Retina (tissue), 1 donor: Measurements from ENCODE around the gene IGFLR1.

Experiments
- DNase-seq: peaks from one replicate; pipeline ENCODE4 v3.0.0-alpha.2; 2016

The IGFLR1 gene

DNA sequence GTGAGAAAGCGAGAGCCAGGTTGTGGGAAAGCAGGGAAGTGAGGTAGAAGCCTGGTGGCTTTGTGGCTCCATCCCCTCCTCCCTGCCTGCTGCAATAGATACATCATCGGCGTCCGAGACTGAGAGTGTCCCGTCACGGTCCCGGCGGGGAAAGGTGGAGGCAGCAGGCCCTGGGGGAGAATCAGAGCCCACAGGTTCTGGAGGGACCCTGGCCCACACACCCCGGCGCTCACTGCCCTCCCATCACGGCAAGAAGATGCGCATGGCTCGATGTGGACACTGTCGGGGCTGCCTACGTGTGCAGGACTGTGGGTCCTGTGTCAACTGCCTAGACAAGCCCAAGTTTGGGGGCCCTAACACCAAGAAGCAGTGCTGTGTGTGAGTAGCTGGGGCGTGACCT is 19.4 kb downstream of the IGFLR1 start:
- no peak for DNase-seq

DNA sequence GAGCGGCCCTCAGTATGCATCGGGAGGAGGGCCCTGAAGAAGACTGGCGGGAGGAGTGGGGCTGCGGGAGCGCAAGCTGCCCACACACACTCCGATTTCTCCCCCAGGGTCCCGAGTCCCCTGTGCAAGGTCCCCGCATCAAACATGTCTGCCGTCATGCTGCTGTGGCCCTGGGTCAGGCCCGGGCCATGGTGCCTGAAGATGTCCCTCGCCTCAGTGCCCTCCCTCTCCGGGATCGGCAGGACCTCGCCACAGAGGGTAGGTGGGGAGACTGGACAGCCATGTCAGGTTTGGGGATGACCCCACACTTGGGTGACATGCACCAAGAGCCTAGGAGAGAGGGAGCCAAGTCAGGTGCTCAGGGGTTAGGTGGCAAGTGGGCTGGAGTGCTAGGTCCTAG is 19.8 kb downstream of the IGFLR1 start:
- no peak for DNase-seq

DNA sequence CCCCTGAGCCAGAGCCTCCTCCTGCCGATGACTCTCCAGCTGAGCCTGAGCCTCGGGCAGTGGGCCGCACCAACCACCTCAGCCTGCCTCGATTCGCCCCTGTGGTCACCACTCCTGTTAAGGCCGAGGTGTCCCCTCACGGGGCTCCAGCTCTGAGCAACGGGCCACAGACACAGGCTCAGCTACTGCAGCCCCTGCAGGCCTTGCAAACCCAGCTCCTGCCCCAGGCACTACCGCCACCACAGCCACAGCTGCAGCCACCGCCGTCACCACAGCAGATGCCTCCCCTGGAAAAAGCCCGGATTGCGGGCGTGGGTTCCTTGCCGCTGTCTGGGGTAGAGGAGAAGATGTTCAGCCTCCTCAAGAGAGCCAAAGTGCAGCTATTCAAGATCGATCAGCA is 20.9 kb downstream of the IGFLR1 start:
- DNase-seq = no peak

DNA sequence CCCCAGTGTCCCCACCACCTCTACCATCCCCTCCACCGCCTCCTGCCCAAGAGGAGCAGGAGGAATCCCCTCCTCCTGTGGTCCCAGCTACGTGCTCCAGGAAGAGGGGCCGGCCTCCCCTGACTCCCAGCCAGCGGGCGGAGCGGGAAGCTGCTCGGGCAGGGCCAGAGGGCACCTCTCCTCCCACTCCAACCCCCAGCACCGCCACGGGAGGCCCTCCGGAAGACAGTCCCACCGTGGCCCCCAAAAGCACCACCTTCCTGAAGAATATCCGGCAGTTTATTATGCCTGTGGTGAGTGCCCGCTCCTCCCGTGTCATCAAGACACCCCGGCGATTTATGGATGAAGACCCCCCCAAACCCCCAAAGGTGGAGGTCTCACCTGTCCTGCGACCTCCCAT is 21.6 kb downstream of the IGFLR1 start:
- DNase-seq = no peak

DNA sequence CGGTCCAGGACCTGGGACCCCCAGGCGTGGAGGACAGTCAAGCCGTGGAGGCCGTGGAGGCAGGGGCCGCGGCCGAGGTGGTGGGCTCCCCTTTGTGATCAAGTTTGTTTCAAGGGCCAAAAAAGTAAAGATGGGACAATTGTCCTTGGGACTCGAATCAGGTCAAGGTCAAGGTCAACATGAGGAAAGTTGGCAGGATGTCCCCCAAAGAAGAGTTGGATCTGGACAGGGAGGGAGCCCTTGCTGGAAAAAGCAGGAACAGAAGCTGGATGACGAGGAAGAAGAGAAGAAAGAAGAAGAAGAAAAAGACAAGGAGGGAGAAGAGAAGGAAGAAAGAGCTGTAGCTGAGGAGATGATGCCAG is 22.1 kb downstream of the IGFLR1 start:
- no peak for DNase-seq

DNA sequence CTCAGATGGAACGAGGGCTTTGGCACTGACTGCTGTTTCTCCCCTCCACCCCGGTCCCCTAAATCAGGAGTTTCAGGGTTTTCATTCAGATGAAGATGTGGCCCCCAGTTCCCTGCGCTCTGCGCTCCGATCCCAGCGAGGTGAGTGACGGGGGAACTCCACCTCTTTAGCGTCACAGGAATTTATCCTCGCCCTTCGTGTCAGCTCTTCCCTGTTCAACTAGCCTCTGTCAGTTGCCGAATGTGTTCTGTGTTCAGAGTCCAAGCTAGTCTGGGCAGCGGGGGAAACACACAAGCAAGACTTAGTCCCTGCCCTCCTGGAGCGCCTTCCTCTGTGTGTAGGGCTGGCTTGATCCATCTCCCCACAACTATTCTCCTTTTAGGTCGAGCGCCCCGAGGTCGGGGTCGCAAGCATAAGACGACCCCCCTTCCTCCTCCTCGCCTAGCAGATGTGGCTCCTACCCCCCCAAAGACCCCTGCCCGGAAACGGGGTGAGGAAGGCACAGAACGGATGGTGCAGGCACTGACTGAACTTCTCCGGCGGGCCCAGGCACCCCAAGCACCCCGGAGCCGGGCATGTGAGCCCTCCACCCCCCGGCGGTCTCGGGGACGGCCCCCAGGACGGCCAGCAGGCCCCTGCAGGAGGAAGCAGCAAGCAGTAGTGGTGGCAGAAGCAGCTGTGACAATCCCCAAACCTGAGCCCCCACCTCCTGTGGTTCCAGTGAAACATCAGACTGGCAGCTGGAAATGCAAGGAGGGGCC is 22.7 kb downstream of the IGFLR1 start:
- no peak for DNase-seq

DNA sequence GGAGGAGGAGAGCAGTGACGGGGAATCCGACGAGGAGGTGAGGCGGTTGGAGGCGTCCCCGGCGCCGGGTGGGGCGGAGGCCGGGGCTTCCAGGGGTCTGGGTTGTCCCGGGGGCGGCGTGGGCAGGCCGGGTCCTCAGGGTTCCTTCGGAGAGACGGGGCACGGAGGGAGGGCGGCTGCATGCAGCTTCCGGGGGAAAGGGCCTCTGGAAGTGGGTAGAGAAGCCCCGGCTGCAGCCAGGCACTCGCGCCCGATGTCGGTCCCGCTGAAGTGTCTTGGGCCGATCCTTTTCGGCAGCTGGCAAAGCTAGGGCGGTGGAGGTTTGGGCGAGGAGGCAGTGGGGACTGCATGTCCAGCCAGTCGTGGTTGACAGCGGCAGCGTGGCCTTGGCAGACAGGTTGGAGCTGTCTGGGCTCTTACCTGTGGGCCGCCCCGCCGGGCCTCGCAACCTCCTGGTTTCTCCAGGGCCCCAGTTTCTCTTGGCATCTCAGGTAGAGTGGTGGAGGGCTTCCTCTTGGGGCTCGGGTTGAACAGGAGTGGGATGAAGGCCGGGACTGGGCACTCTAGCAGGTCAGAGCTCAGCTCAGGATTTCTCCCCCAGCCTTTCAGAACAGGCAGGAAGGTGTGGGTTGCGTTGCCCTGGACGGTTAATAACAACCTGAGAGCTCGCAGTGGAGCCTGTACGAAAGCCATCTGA is 23.8 kb downstream of the IGFLR1 start:
- peak; percentile 40 for DNase-seq

DNA sequence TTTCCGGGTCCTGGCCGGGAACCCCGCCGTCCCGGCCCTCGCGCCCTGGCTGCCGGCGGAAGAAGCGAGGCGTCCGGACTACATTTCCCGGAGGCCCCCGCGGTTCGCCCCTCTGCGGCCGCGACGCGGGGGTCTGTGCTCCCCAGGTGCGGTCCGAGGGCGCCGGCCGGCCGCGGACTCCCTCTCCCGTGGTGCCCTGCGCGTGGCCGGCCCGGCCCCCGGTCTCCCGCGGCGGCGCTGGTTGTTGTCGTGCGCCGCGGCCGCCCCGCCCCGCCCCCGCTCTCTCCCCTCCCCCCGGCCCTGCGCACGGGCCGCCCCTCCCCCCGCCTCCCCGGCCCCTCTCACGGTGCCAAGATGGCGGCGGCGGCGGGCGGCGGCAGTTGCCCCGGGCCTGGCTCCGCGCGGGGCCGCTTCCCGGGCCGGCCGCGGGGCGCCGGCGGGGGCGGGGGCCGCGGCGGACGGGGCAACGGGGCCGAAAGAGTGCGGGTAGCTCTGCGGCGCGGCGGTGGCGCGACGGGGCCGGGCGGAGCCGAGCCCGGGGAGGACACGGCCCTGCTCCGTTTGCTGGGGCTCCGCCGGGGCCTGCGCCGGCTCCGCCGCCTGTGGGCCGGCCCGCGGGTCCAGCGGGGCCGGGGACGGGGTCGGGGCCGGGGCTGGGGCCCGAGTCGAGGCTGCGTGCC is 24.4 kb downstream of the IGFLR1 start, which contains the start of gene KMT2B:
Gene KMT2B (plus strand): TSS at position 339 of the 680 bp plus-strand sequence. CDS start 16 bp downstream, at position 355.
- DNase-seq = no peak

DNA sequence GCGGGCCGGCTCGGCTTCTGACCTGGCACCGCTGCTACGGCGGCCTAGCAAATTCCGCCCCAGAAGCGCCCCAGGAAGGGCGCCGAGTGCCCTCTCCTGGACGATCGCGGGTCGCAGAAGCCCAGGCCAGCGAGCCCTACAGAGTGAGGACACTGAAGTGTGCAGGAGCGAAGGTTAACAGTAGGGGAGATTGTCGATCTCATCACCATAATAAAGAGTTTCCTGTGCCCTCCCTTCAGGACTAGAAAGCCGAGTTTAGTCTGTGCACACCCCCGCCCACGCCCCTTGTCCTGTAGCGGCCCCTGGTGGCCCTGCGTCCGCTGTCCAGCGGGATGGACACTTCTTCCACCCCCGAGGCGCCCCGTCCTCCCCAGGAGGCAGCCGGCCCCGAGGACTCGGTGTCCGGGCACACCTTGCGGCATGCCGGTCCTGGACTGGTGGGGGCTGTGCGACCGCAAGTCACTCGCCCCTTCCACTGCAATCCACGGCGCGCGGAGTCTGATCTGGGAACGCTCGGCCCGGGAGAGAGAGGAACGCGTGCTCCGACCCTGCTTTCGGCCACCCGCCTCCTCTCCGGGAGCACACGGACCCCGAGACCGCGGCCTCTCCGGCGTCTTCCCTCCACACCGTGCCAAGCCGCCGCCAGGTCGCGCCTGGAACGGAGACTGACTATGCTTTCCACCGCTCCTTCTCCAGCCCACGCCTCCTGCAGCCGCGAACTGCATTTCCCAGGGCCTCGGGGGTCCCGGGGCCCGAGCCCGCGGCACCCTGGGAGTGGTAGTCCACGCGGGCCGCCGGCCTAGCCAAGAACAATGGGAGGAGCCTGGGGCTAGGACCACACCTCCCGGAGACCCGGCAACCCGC is 25.2 kb downstream of the IGFLR1 start:
- DNase-seq = peak; percentile 99

DNA sequence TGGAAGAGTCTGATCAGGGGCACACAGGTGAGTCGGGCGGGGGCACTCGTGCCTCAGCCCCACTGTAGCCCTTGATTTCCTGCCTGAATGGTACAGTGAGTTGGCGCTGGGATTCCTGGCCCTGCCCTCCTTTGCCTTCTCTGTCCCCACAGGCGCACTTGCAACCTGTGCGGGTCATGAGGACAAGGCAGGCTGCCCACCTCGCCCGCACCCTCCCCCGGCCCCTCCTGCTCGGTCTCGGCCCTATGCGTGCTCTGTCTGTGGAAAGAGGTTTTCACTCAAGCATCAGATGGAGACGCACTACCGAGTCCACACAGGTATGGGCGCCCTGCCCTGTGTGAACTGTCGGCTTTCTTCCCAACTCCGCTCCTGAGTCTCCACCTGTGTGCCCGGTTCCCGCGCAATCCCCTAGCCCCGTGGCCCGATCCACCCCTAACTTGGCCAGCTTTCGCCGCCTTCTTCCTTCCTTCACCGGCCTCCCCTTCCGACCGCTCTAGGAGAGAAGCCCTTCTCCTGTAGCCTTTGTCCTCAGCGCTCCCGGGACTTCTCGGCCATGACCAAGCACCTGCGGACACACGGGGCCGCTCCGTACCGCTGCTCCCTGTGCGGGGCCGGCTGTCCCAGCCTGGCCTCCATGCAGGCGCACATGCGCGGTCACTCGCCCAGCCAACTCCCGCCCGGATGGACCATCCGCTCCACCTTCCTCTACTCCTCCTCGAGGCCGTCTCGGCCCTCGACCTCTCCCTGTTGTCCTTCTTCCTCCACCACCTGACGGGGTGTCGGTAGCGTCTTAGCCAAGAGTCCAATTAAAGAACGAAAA is 26.1 kb downstream of the IGFLR1 start:
- no peak for DNase-seq

DNA sequence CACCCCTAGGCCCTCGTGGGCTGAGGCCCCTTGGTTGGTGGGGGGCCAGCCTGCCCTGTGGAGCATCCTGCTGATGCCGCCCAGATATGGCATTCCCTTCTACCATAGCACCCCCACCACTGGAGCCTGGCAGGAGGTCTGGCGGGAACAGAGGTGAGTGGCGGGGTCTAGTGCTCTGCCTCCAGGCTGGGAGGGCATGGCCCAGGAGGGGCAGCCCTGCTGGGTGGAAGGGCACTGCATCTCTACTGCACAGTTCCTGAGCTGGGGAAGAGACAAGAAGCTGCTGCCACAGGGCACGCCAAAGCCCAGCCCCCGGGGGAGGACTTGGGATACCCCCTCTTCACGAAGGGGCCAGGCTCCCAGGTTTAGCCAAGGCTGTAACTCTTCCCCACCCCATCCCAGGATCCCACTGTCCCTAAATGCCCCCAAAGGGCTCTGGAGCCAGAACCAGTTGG is 26.9 kb downstream of the IGFLR1 start:
- no peak for DNase-seq

DNA sequence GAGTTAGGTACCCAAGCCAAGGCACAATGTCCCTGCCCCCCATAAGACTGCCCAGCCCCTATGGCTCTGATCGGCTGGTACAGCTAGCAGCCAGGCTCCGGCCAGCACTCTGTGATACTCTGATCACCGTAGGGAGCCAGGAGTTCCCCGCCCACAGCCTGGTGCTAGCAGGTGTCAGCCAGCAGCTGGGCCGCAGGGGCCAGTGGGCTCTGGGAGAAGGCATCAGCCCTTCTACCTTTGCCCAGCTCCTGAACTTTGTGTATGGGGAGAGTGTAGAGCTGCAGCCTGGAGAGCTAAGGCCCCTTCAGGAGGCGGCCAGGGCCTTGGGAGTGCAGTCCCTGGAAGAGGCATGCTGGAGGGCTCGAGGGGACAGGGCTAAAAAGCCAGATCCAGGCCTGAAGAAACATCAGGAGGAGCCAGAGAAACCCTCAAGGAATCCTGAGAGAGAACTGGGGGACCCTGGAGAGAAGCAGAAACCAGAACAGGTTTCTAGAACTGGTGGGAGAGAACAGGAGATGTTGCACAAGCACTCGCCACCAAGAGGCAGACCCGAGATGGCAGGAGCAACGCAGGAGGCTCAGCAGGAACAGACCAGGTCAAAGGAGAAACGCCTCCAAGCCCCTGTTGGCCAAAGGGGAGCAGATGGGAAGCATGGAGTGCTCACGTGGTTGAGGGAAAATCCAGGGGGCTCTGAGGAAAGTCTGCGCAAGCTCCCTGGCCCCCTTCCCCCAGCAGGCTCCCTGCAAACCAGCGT is 27.5 kb downstream of the IGFLR1 start:
- DNase-seq = no peak

DNA sequence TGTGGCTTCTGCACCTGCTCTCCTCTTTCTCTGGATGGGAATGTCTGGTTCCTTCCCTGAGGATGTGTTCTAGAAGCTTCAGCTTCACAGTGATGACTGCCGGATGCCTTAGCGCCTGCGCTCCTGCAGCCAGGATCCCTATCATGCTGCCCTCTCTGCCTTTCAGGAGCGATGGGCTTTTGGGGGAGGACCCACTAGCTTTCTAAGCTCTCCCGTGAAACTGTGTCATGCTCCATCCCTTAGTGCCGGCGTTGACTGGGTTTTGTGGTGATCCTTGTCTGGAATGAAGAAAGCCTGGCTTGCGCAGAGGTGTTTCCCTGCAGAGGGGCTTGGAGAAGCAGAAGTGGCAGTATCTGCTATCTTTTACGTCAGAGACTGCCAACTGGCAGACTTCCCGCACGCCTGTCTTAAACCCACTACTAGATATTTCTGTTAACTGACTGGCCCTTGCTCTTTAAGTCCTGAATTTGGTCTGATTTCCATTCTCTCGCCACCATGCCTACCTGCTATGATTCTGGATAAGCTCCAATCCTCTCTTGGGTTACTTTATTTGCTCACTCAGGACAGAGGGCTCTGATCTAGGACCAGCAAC is 28.3 kb downstream of the IGFLR1 start:
- no peak for DNase-seq

DNA sequence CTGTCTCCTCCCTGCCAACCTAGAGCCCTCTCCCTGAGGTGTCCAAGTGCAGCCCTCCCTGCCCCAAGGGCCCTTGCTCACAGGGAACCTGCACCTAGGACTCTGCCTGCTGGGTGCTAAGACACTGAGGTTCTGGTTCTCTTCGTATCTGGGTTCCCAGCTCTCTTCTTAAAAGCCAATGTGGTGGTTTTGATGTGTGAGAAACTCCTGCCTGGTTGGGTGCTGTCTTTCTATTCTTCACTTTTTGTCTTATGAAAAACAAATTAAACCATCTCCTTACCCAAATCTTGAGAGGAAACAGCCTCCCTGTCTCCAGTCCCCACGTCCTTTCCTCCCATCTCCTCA is 28.8 kb downstream of the IGFLR1 start:
- DNase-seq = no peak

DNA sequence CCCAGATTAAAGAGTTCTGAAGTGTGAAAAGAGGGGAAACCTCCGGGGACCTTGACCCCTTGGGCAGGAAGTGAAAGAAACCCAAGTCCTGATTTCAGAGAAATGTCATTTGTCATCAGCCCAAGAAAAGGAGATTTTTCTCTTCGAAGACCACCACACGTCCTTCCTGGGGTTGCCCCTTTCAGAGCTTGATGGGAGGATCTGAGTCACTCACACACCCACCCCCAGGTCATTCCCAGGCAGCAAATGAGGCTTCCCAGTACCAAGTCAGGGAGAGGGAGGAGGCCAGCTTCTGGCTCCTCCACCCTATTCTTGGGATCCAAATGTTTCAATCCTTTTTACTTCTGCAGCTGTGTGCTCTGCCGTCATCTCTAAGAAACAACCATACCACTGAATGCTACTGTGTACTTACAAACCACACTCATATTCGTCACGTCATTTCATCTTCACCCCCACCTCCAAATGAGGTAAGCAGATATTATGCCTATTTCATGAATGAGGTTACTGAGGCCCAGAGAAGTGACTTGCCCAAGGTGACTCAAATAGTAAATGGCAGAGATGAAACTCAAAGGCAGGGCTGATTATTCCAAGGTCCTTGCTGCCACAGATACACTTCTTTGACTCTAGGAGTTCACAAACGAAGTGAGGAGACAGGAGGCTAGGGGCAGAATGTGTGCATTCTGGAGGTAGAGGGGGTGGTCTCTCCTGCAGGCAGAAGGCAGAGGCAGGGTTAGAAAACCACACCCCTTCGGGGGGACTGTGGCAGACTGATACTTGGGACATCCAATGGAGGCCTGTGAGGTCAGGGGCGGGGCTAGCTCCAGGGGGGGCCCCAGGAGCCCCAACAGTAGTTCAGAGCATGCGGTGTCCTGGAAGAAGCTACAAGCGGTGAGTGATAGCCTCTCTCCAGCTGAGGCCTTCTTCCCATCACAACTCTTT is 29.4 kb downstream of the IGFLR1 start:
- no peak for DNase-seq

DNA sequence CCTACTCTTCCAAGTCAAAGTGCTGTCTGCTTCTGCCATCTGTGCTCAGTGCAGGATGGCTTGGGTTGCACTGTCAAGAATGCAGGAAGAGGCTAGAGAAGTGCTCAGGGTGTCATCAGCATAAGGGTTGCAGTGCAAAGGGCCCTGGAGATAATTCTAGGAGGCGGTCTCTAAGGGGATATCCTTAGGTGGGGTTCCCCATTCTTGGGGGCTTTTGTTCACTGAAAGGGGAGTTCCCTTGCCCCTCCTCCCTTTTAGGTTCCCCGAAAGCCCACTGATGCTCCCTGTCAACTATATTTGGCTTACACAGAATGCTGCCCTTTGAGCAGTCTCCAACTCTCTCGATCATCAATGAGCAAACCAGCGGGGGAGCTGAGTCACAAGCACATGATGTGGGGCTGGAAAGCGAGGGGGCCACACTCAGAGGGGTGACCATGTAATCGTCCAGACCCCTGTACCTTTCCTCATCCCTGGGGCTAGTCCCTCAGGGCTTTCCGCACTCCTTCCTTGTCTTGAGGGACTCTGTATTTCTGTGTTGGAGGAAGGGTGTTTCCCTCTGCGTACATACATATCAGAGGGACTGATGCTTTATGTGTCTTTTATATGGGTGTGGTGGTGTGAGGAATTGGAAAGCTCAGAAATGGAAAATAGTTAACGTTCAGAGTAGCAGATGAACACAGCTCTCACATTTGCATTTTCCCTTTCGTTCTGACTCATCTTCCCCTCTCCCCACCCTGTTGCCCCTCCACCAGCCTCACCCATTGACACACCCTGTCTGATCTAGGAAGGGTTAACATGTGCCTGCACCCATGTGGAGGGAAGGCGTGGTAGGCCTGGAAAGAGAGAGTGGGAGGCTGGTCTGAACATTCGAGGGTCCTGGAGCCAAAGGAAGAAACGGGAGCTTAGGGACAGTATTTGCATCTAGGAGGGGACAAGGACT is 31.2 kb downstream of the IGFLR1 start:
- DNase-seq = no peak

DNA sequence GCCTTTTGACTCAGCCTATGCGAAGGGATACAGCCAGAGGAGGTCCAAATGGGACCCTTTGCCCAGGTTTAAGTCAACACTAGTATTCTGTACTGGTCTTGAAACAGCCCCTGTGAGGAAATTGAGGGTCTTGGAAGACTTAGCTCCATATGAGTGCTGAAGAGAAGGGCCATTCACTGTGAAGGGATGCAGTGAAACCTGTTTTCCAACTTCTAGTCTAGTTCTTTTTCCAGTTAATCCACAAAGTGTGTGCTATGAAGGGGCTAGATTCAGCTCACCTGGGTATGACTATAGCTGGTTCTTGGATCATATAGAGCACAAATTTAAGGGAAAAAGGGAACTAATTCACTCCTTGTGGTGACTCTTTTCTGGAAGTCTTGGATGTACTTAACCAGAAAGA is 33.9 kb downstream of the IGFLR1 start:
- no peak for DNase-seq

DNA sequence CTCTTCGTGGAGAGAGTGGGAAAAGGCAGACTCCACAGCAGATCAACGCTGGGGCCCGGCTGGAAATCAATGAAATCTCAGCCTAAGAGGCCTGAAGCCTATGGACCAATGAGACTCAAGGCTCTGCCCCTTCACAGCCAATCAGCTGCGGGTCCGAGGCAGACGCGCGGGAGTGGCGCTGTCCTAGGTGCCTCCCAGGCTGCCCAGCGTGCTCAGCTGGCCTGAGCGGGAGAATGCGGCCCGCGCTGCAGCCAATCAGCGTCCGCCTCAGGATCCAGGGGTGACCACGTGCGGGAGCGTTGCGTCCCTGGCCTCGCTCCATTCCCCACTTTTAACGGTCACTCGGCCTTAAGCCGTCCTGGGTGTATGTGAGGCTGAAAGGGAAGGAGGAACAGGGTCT is 38.0 kb downstream of the IGFLR1 start, which contains the start of gene ZBTB32:
Gene ZBTB32 (plus strand): TSS at position 341 of the 400 bp plus-strand sequence. CDS start 10,069 bp downstream, outside the sequence.
- DNase-seq = peak; percentile 51
